K562 (cell line): ENCODE measurements around the gene RNF114. TPM values are rescaled to one million over a fixed set of nuclear protein-coding genes. Genes with fewer than 3 reads are reported as not detected.

Experiments used
- ARID1B ChIP-seq: fragments of 450-650 bp; IDR thresholded peaks from 2 replicates; pipeline ENCODE4 v1.6.1; 2016; ENCODE audit warnings: antibody characterized with exemption, mild to moderate bottlenecking, inconsistent platforms
- C11orf30 ChIP-seq: fragments of 450-650 bp; IDR thresholded peaks from 2 replicates; pipeline ENCODE4 v1.6.1; 2016; ENCODE audit warnings: low read depth, mild to moderate bottlenecking
- FIP1L1 ChIP-seq: fragments of 200-400 bp; formaldehyde crosslinking; IDR thresholded peaks from 2 replicates; pipeline ENCODE4 v1.6.1; 2018; ENCODE audit warnings: mild to moderate bottlenecking, low read depth, low read length; ENCODE audit not compliant: poor library complexity, severe bottlenecking
- JUN ChIP-seq, 2 experiments: sonication (generic) in 1 of 2; formaldehyde crosslinking in 1 of 2; IDR thresholded peaks; 2 replicates each; pipeline versions ENCODE4 v1.6.1 to v1.8.0; 2012 to 2022; ENCODE audit warnings: borderline replicate concordance in 2 of 2, mild to moderate bottlenecking in 2 of 2, improper control_type of control experiment in 1 of 2, low read depth in 1 of 2, low read length in 1 of 2, missing genetic modification reagents in 1 of 2
- NR2C2 ChIP-seq, 2 experiments: fragments of 200-800 bp in 1 of 2; sonication (Bioruptor generic) in 1 of 2; sonication (generic) in 1 of 2; formaldehyde crosslinking in 1 of 2; IDR thresholded peaks; 2 replicates each; pipeline versions ENCODE4 v1.6.1 to v1.8.0; 2016 to 2022; ENCODE audit warnings: mild to moderate bottlenecking in 1 of 2, missing compliant biosample characterization in 1 of 2, missing genetic modification characterization in 1 of 2, missing genetic modification reagents in 1 of 2
- POLR2G ChIP-seq: fragments of 200-400 bp; formaldehyde crosslinking; IDR thresholded peaks from 2 replicates; pipeline ENCODE4 v1.6.1; 2017; ENCODE audit warnings: low read depth, mild to moderate bottlenecking, antibody characterized with exemption, low read length, moderate library complexity
- RBM39 ChIP-seq: fragments of 200-400 bp; formaldehyde crosslinking; optimal IDR thresholded peaks from 2 replicates; pipeline ENCODE3; 2018; ENCODE audit warnings: low read depth, low read length
- SIX5 ChIP-seq, 2 experiments: IDR thresholded peaks; 2 replicates each; pipeline ENCODE4 v1.6.1; 2011; ENCODE audit warnings: low read length in 2 of 2, borderline replicate concordance in 1 of 2, low read depth in 1 of 2, mild to moderate bottlenecking in 1 of 2, moderate library complexity in 1 of 2; ENCODE audit not compliant: insufficient read depth in 1 of 2
- ZFP1 ChIP-seq: fragments of 450-650 bp; formaldehyde crosslinking; IDR thresholded peaks from 2 replicates; pipeline ENCODE4 v1.4.0; 2020; ENCODE audit warnings: mild to moderate bottlenecking, mixed read lengths
- ZNF143 ChIP-seq: sonication (generic); formaldehyde crosslinking; IDR thresholded peaks from 2 replicates; pipeline ENCODE4 v1.9.0; 2022; ENCODE audit warnings: mild to moderate bottlenecking, missing genetic modification reagents
- ZNF165 ChIP-seq: fragments of 250-450 bp; sonication (Bioruptor Pico); IDR thresholded peaks from 2 replicates; pipeline ENCODE4 v1.4.0; 2020; ENCODE audit warnings: borderline replicate concordance
- ZNF197 ChIP-seq: fragments of 200-800 bp; sonication (Bioruptor generic); IDR thresholded peaks from 2 replicates; pipeline ENCODE4 v1.6.1; 2016; ENCODE audit warnings: low read depth, missing genetic modification characterization, missing compliant biosample characterization
- ZNF507 ChIP-seq: conservative IDR thresholded peaks from 2 replicates; pipeline ENCODE4 v1.6.1; 2017; ENCODE audit warnings: missing genetic modification characterization, missing compliant biosample characterization
- ZNF830 ChIP-seq: fragments of 250-450 bp; sonication (Bioruptor Pico); IDR thresholded peaks from 2 replicates; pipeline ENCODE4 v1.5.0; 2021; ENCODE audit warnings: mild to moderate bottlenecking
- polyA plus RNA-seq, 8 experiments: library from polyadenylated mRNA; depleted of rRNA in 4 of 8; stranded (reverse) in 5 of 8; unstranded in 3 of 8; fragments of >200 nt; fragmentation: Nextera tagmentation in 2 of 8; fragmentation: Illumina TruSeq in 1 of 8; extraction: Ambion mirVana in 2 of 8; extraction: Trizol in 1 of 8; gene quantifications; 2 replicates each; pipeline versions ENCODE4 v1.2.1 to v1.2.3, GENCODE V29; 2011 to 2014; ENCODE audit warnings: inconsistent platforms in 1 of 8, missing spikeins in 1 of 8
- total RNA-seq, 7 experiments: library from RNA; depleted of rRNA in 6 of 7; stranded (reverse); fragments of >200 nt in 6 of 7; fragmentation: Illumina TruSeq in 2 of 7; extraction: Trizol in 2 of 7; gene quantifications; 2 replicates each; pipeline versions ENCODE4 v1.2.1 to v1.2.3, GENCODE V29; 2011 to 2021; ENCODE audit warnings: low replicate concordance in 1 of 7
- TF ChIP-seq, protein P1 (sequence below): fragments of 200-800 bp; sonication (Bioruptor generic); IDR thresholded peaks from 2 replicates; pipeline ENCODE4 v1.6.1; 2017; ENCODE audit warnings: missing genetic modification characterization, missing compliant biosample characterization
- TF ChIP-seq, protein P2 (sequence below): sonication (generic); formaldehyde crosslinking; IDR thresholded peaks from 2 replicates; pipeline ENCODE4 v1.9.0; 2022; ENCODE audit warnings: mild to moderate bottlenecking, missing genetic modification reagents
- TF ChIP-seq, protein P3 (sequence below): sonication (generic); formaldehyde crosslinking; IDR thresholded peaks from 2 replicates; pipeline ENCODE4 v1.8.0; 2022; ENCODE audit warnings: mild to moderate bottlenecking, missing genetic modification reagents, borderline replicate concordance
- TF ChIP-seq, protein P4 (sequence below): IDR thresholded peaks from 3 replicates; pipeline ENCODE4 v1.6.1; 2011; ENCODE audit warnings: borderline replicate concordance, mild to moderate bottlenecking; ENCODE audit not compliant: insufficient read length, insufficient read depth
- TF ChIP-seq, protein P5 (sequence below): fragments of 250-450 bp; sonication (Bioruptor Pico); IDR thresholded peaks from 2 replicates; pipeline ENCODE4 v1.5.0; 2021; ENCODE audit warnings: mild to moderate bottlenecking, borderline replicate concordance

RNF114 gene
- total and polyA plus RNA-seq, 9 of the 15 experiments (the other 6 are each of a cell fraction or from before 2014, with no cell fraction given) = 38.6 to 111 (median 62.6) TPM

DNA sequence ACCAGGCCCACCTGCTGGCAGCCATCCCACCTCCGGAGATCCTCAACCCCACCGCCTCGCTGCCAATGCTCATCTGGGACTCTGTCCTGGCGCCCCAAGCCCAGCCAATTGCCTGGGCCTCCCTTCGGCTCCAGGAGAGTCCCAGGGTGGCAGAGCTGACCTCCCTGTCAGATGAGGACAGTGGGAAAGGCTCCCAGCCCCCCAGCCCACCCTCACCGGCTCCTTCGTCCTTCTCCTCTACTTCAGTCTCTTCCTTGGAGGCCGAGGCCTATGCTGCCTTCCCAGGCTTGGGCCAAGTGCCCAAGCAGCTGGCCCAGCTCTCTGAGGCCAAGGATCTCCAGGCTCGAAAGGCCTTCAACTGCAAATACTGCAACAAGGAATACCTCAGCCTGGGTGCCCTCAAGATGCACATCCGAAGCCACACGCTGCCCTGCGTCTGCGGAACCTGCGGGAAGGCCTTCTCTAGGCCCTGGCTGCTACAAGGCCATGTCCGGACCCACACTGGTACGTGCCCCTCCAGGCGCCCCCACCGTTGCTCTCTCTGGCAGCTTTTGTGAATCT lies 47.7 kb downstream of the RNF114 start (continued):
- TF ChIP-seq ZNF830 (CRISPR knock-in tag) (no peak), JUN (IDR thresholded peaks at IDR 0.05; ENCODE audit: borderline replicate concordance, low read depth, low read length) (no peak), JUN (CRISPR knock-in tag; IDR thresholded peaks at IDR 0.05; ENCODE audit: borderline replicate concordance) (no peak), POLR2G (peak; percentile 73), SIX5 (IDR thresholded peaks at IDR 0.05; ENCODE audit: borderline replicate concordance in 1 of 2, insufficient read depth in 1 of 2, low read depth in 1 of 2, low read length in 2 of 2) (no peak), ZNF143 (peak; percentile 32; the same call in 1 of the 2 replicates), ZNF197 (no peak), C11orf30 (no peak), NR2C2 (CRISPR knock-in tag; IDR thresholded peaks at IDR 0.05) (no peak), NR2C2 (tag; IDR thresholded peaks at IDR 0.05) (no peak), ZNF507 (tag) (no peak), ZFP1 (CRISPR knock-in tag) (no peak), ZNF165 (CRISPR knock-in tag) (no peak), RBM39 (no peak), FIP1L1 (no peak), ARID1B (no peak)
- TF ChIP-seq, protein P1, sequence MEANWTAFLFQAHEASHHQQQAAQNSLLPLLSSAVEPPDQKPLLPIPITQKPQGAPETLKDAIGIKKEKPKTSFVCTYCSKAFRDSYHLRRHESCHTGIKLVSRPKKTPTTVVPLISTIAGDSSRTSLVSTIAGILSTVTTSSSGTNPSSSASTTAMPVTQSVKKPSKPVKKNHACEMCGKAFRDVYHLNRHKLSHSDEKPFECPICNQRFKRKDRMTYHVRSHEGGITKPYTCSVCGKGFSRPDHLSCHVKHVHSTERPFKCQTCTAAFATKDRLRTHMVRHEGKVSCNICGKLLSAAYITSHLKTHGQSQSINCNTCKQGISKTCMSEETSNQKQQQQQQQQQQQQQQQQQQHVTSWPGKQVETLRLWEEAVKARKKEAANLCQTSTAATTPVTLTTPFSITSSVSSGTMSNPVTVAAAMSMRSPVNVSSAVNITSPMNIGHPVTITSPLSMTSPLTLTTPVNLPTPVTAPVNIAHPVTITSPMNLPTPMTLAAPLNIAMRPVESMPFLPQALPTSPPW (CRISPR knock-in tag) = no peak
- TF ChIP-seq, protein P2, sequence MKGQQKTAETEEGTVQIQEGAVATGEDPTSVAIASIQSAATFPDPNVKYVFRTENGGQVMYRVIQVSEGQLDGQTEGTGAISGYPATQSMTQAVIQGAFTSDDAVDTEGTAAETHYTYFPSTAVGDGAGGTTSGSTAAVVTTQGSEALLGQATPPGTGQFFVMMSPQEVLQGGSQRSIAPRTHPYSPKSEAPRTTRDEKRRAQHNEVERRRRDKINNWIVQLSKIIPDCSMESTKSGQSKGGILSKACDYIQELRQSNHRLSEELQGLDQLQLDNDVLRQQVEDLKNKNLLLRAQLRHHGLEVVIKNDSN (CRISPR knock-in tag) = peak; percentile 6; the same call in 1 of the 2 replicates
- TF ChIP-seq, protein P3, sequence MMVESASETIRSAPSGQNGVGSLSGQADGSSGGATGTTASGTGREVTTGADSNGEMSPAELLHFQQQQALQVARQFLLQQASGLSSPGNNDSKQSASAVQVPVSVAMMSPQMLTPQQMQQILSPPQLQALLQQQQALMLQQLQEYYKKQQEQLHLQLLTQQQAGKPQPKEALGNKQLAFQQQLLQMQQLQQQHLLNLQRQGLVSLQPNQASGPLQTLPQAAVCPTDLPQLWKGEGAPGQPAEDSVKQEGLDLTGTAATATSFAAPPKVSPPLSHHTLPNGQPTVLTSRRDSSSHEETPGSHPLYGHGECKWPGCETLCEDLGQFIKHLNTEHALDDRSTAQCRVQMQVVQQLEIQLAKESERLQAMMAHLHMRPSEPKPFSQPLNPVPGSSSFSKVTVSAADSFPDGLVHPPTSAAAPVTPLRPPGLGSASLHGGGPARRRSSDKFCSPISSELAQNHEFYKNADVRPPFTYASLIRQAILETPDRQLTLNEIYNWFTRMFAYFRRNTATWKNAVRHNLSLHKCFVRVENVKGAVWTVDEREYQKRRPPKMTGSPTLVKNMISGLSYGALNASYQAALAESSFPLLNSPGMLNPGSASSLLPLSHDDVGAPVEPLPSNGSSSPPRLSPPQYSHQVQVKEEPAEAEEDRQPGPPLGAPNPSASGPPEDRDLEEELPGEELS (CRISPR knock-in tag) = no peak
- TF ChIP-seq, protein P4, sequence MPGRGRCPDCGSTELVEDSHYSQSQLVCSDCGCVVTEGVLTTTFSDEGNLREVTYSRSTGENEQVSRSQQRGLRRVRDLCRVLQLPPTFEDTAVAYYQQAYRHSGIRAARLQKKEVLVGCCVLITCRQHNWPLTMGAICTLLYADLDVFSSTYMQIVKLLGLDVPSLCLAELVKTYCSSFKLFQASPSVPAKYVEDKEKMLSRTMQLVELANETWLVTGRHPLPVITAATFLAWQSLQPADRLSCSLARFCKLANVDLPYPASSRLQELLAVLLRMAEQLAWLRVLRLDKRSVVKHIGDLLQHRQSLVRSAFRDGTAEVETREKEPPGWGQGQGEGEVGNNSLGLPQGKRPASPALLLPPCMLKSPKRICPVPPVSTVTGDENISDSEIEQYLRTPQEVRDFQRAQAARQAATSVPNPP = no peak
- TF ChIP-seq, protein P5, sequence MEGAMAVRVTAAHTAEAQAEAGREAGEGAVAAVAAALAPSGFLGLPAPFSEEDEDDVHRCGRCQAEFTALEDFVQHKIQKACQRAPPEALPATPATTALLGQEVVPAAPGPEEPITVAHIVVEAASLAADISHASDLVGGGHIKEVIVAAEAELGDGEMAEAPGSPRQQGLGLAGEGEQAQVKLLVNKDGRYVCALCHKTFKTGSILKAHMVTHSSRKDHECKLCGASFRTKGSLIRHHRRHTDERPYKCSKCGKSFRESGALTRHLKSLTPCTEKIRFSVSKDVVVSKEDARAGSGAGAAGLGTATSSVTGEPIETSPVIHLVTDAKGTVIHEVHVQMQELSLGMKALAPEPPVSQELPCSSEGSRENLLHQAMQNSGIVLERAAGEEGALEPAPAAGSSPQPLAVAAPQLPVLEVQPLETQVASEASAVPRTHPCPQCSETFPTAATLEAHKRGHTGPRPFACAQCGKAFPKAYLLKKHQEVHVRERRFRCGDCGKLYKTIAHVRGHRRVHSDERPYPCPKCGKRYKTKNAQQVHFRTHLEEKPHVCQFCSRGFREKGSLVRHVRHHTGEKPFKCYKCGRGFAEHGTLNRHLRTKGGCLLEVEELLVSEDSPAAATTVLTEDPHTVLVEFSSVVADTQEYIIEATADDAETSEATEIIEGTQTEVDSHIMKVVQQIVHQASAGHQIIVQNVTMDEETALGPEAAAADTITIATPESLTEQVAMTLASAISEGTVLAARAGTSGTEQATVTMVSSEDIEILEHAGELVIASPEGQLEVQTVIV = no peak
